Mesothelial cell of epicardium (in vitro differentiated cells): Measurements from ENCODE around the gene MAPRE3. TPM values are rescaled to one million over a fixed set of nuclear protein-coding genes. Genes with fewer than 3 reads are reported as not detected.
"Not testable (repeated sequence)": the region's sequence is repeated elsewhere in the genome, so short reads cannot be mapped to it uniquely, and the experiment has no call there.

Source experiments
- DNase-seq, 2 experiments: peaks; one replicate each; pipeline ENCODE4 v3.0.0; 2021; ENCODE audit warnings: low spot score in 2 of 2; ENCODE audit not compliant: unreplicated experiment in 2 of 2
- H3K27ac Mint-ChIP-seq: 2 replicates; pipeline ENCODE4 v1.8.0; 2021; ENCODE audit warnings: mixed read lengths
- H3K27me3 Mint-ChIP-seq: 2 replicates; pipeline ENCODE4 v1.8.0; 2021; ENCODE audit warnings: low read depth, mixed read lengths
- H3K36me3 Mint-ChIP-seq: 2 replicates; pipeline ENCODE4 v1.8.0; 2021; ENCODE audit warnings: mixed read lengths
- H3K4me1 Mint-ChIP-seq: 2 replicates; pipeline ENCODE4 v1.8.0; 2021; ENCODE audit warnings: mixed read lengths
- H3K4me3 Mint-ChIP-seq: 2 replicates; pipeline ENCODE4 v1.8.0; 2021; ENCODE audit warnings: mild to moderate bottlenecking, moderate library complexity, mixed read lengths
- H3K9me3 Mint-ChIP-seq: 2 replicates; pipeline ENCODE4 v1.8.0; 2021; ENCODE audit warnings: mixed read lengths
- CTCF ChIP-seq: fragments of 200-600 bp; sonication (generic); IDR thresholded peaks from one replicate; pipeline ENCODE4 v1.5.0; 2021; ENCODE audit warnings: antibody characterized with exemption; ENCODE audit not compliant: unreplicated experiment
- total RNA-seq: library from RNA; stranded (reverse); gene quantifications from 3 replicates; pipeline ENCODE4 v1.2.1, GENCODE V29; 2021

Gene MAPRE3
- 14.8 to 17.1 TPM (median 16.0 TPM) in 3 replicates for total RNA-seq

GRCh38 chr2:26970244-26970927 lies at the start of gene MAPRE3:
MAPRE3 (plus strand) TSS chr2:26970637; CDS start chr2:27022219, 51,582 bp downstream.
- H3K27ac Mint-ChIP-seq: peak within 1 kb of the TSS; percentile 48

GRCh38 chr2:26921323-26921722 lies 49.1 kb upstream of the MAPRE3 start:
- H3K36me3 Mint-ChIP-seq: no peaks in the 10 kb centered on the region
- TF ChIP-seq CTCF: no peak
- DNase-seq: no peak
- H3K4me1 Mint-ChIP-seq: peaks cover 12% of the 10 kb centered on the region
- H3K4me3 Mint-ChIP-seq: no peak overlapping the region
- no peaks in the 10 kb centered on the region for H3K9me3 Mint-ChIP-seq
- H3K27me3 Mint-ChIP-seq: no peaks in the 10 kb centered on the region
- no peak overlapping the region for H3K27ac Mint-ChIP-seq

More at GRCh38 chr2:26970244-26970927, at the start of gene MAPRE3:
- H3K27me3 Mint-ChIP-seq: peaks cover 51% of the 10 kb centered on the region
- peaks cover 17% of the 10 kb centered on the region for H3K4me1 Mint-ChIP-seq
- H3K4me3 Mint-ChIP-seq: peak within 1 kb of the TSS; percentile 72
- H3K36me3 Mint-ChIP-seq: no peaks in the 10 kb centered on the region
- peak; percentile 88 to 93 for DNase-seq
- H3K9me3 Mint-ChIP-seq: no peaks in the 10 kb centered on the region
- TF ChIP-seq CTCF: no peak

GRCh38 chr2:26922405-26923188 lies 47.8 kb upstream of the MAPRE3 start:
- DNase-seq: no peak
- TF ChIP-seq CTCF: no peak
- H3K4me1 Mint-ChIP-seq: peaks cover 14% of the 10 kb centered on the region
- H3K4me3 Mint-ChIP-seq: no peak overlapping the region
- no peaks in the 10 kb centered on the region for H3K9me3 Mint-ChIP-seq
- no peaks in the 10 kb centered on the region for H3K27me3 Mint-ChIP-seq
- no peaks in the 10 kb centered on the region for H3K36me3 Mint-ChIP-seq
- H3K27ac Mint-ChIP-seq: no peak overlapping the region

GRCh38 chr2:26923189-26923466 lies 47.3 kb upstream of the MAPRE3 start:
- not testable (repeated sequence) for DNase-seq, H3K27me3 Mint-ChIP-seq, H3K9me3 Mint-ChIP-seq, H3K36me3 Mint-ChIP-seq, H3K27ac Mint-ChIP-seq, H3K4me3 Mint-ChIP-seq
- peaks cover 14% of the 10 kb centered on the region for H3K4me1 Mint-ChIP-seq

- H3K36me3 Mint-ChIP-seq: no peaks in the 10 kb centered on the region
- no peaks in the 10 kb centered on the region for H3K27me3 Mint-ChIP-seq
- H3K4me3 Mint-ChIP-seq: no peak overlapping the region
- no peaks in the 10 kb centered on the region for H3K9me3 Mint-ChIP-seq
- no peak overlapping the region for H3K27ac Mint-ChIP-seq
- no peak for TF ChIP-seq CTCF
- H3K4me1 Mint-ChIP-seq: peaks cover 14% of the 10 kb centered on the region
- no peak for DNase-seq
These were observed 45.7 kb upstream of the MAPRE3 start for GRCh38 chr2:26924731-26925099.

- peak overlapping the region; percentile 92 for H3K27ac Mint-ChIP-seq
- H3K27me3 Mint-ChIP-seq: no peaks in the 10 kb centered on the region
- H3K36me3 Mint-ChIP-seq: no peaks in the 10 kb centered on the region
- H3K9me3 Mint-ChIP-seq: no peaks in the 10 kb centered on the region
- DNase-seq: no peak
- no peak overlapping the region for H3K4me3 Mint-ChIP-seq
- TF ChIP-seq CTCF: no peak
- H3K4me1 Mint-ChIP-seq: peaks cover 14% of the 10 kb centered on the region
These were observed 45.2 kb upstream of the MAPRE3 start for GRCh38 chr2:26925100-26925791.
